H9 (cell line): ENCODE data around the gene OR10AD1. TPM values are rescaled to one million over a fixed set of nuclear protein-coding genes. Genes with fewer than 3 reads are reported as not detected.
A peak's percentile ranks its signal among the peaks of the same experiment; 100 is the strongest.

Experiments
- DNase-seq: peaks from one replicate; pipeline ENCODE4 v3.0.0-alpha.2; 2017
- H2AFZ ChIP-seq: one replicate; pipeline ENCODE4 v1.6.1; 2013; ENCODE audit warnings: mild to moderate bottlenecking, low read length, control low read depth, moderate library complexity
- H2AK5ac ChIP-seq: 2 replicates; pipeline ENCODE4 v1.6.1; 2013; ENCODE audit warnings: low read length, control low read depth, mixed read lengths; ENCODE audit not compliant: insufficient read length
- H2BK120ac ChIP-seq: one replicate; pipeline ENCODE4 v1.6.1; 2013; ENCODE audit warnings: low read depth, mild to moderate bottlenecking, low read length, control low read depth, inconsistent platforms; ENCODE audit not compliant: poor library complexity, severe bottlenecking
- H2BK12ac ChIP-seq: 2 replicates; pipeline ENCODE4 v1.6.1; 2013; ENCODE audit warnings: low read length, control low read depth, mixed read lengths, low read depth; ENCODE audit not compliant: insufficient read length
- H2BK15ac ChIP-seq: 2 replicates; pipeline ENCODE4 v1.6.1; 2013; ENCODE audit warnings: low read depth, low read length, control low read depth
- H2BK20ac ChIP-seq: one replicate; pipeline ENCODE4 v1.6.1; 2013; ENCODE audit warnings: low read depth, mild to moderate bottlenecking, low read length, control low read depth, inconsistent platforms; ENCODE audit not compliant: poor library complexity, severe bottlenecking
- H2BK5ac ChIP-seq: 2 replicates; pipeline ENCODE4 v1.6.1; 2013; ENCODE audit warnings: low read length, control low read depth, mixed read lengths; ENCODE audit not compliant: insufficient read length
- H3K14ac ChIP-seq: 2 replicates; pipeline ENCODE4 v1.6.1; 2013; ENCODE audit warnings: low read length, control low read depth; ENCODE audit not compliant: insufficient read depth
- H3K18ac ChIP-seq: 2 replicates; pipeline ENCODE4 v1.6.1; 2013; ENCODE audit warnings: low read depth, mild to moderate bottlenecking, mixed read lengths, low read length, control low read depth; ENCODE audit not compliant: insufficient read length
- H3K23ac ChIP-seq: 2 replicates; pipeline ENCODE4 v1.6.1; 2013; ENCODE audit warnings: low read length, control low read depth, mixed read lengths, low read depth; ENCODE audit not compliant: insufficient read length
- H3K23me2 ChIP-seq: 2 replicates; pipeline ENCODE4 v1.6.1; 2013; ENCODE audit warnings: low read depth, mild to moderate bottlenecking, mixed read lengths, low read length, control low read depth; ENCODE audit not compliant: insufficient read length, poor library complexity, severe bottlenecking
- H3K27ac ChIP-seq: 2 replicates; pipeline ENCODE4 v1.5.1; 2013; ENCODE audit warnings: low read length, control low read depth, mixed read lengths, low read depth; ENCODE audit not compliant: insufficient read length
- H3K27me3 ChIP-seq: 2 replicates; pipeline ENCODE4 v1.6.1; 2013; ENCODE audit warnings: low read length, control low read depth, inconsistent platforms; ENCODE audit not compliant: insufficient read depth
- H3K4ac ChIP-seq: 2 replicates; pipeline ENCODE4 v1.6.1; 2013; ENCODE audit warnings: low read depth, mild to moderate bottlenecking, control low read depth, inconsistent platforms, low read length, moderate library complexity
- H3K4me1 ChIP-seq: 2 replicates; pipeline ENCODE4 v1.6.1; 2013; ENCODE audit warnings: low read length, control low read depth, inconsistent platforms; ENCODE audit not compliant: insufficient read depth
- H3K4me2 ChIP-seq: 2 replicates; pipeline ENCODE4 v1.6.1; 2013; ENCODE audit warnings: low read length, control low read depth, mixed read lengths; ENCODE audit not compliant: insufficient read length, insufficient read depth
- H3K56ac ChIP-seq: 2 replicates; pipeline ENCODE4 v1.6.1; 2013; ENCODE audit warnings: low read depth, mild to moderate bottlenecking, mixed read lengths, low read length, control low read depth; ENCODE audit not compliant: insufficient read length
- H3K79me1 ChIP-seq: 2 replicates; pipeline ENCODE4 v1.6.1; 2013; ENCODE audit warnings: low read depth, mild to moderate bottlenecking, moderate library complexity, low read length, control low read depth, inconsistent platforms; ENCODE audit not compliant: insufficient read depth, poor library complexity, severe bottlenecking
- H3K79me2 ChIP-seq: 2 replicates; pipeline ENCODE4 v1.6.1; 2013; ENCODE audit warnings: low read length, control low read depth, inconsistent platforms; ENCODE audit not compliant: insufficient read depth
- H3K9ac ChIP-seq: 2 replicates; pipeline ENCODE4 v1.6.1; 2013; ENCODE audit warnings: low read length, control low read depth, mixed read lengths; ENCODE audit not compliant: insufficient read length; ENCODE audit errors: extremely low read depth
- H3K9me3 ChIP-seq: one replicate; pipeline ENCODE4 v1.6.1; 2013; ENCODE audit warnings: low read depth, low read length, inconsistent platforms; ENCODE audit not compliant: control insufficient read depth
- H3T11ph ChIP-seq: one replicate; pipeline ENCODE4 v1.6.1; 2013; ENCODE audit warnings: mild to moderate bottlenecking, low read length, control low read depth, inconsistent platforms
- H4K20me1 ChIP-seq: one replicate; pipeline ENCODE4 v1.6.1; 2013; ENCODE audit not compliant: control insufficient read depth, insufficient read length, insufficient read depth
- H4K5ac ChIP-seq: 2 replicates; pipeline ENCODE4 v1.6.1; 2013; ENCODE audit warnings: low read depth, mild to moderate bottlenecking, mixed read lengths, low read length, control low read depth; ENCODE audit not compliant: insufficient read length
- H4K8ac ChIP-seq: replicated peaks from 2 replicates; pipeline ENCODE4 v1.6.1; 2013; ENCODE audit warnings: low read length, control low read depth, mixed read lengths, low read depth; ENCODE audit not compliant: insufficient read length
- H4K91ac ChIP-seq: 2 replicates; pipeline ENCODE4 v1.6.1; 2013; ENCODE audit warnings: low read depth, mild to moderate bottlenecking, moderate library complexity, mixed read lengths, low read length, control low read depth; ENCODE audit not compliant: insufficient read length
- H3K27ac Mint-ChIP-seq, 3 experiments: 2 replicates in 2 of 3; 3 replicates in 1 of 3; pipeline ENCODE4 v1.8.0; 2020 to 2021; ENCODE audit warnings: mixed read lengths in 3 of 3, mild to moderate bottlenecking in 1 of 3, moderate library complexity in 1 of 3
- H3K27me3 Mint-ChIP-seq: 2 replicates; pipeline ENCODE4 v1.8.0; 2021; ENCODE audit warnings: low read depth, mild to moderate bottlenecking, moderate library complexity, mixed read lengths
- H3K36me3 Mint-ChIP-seq, 3 experiments: 2 replicates in 2 of 3; 3 replicates in 1 of 3; pipeline ENCODE4 v1.8.0; 2020 to 2021; ENCODE audit warnings: low read depth in 3 of 3, mixed read lengths in 3 of 3; ENCODE audit not compliant: insufficient read depth in 1 of 3
- H3K4me1 Mint-ChIP-seq, 2 experiments: 2 replicates each; pipeline ENCODE4 v1.8.0; 2020; ENCODE audit warnings: mixed read lengths in 2 of 2
- H3K4me3 Mint-ChIP-seq, 2 experiments: 2 replicates in 1 of 2; 3 replicates in 1 of 2; pipeline ENCODE4 v1.8.0; 2020 to 2021; ENCODE audit warnings: mild to moderate bottlenecking in 2 of 2, mixed read lengths in 2 of 2, moderate library complexity in 1 of 2
- H3K9me3 Mint-ChIP-seq, 2 experiments: 2 replicates in 1 of 2; 3 replicates in 1 of 2; pipeline ENCODE4 v1.8.0; 2020; ENCODE audit warnings: mild to moderate bottlenecking in 2 of 2, mixed read lengths in 2 of 2, moderate library complexity in 1 of 2
- CTCF ChIP-seq: fragments of 200-600 bp; sonication (generic); conservative IDR thresholded peaks from 3 replicates; pipeline ENCODE4 v1.8.0; 2021; ENCODE audit warnings: antibody characterized with exemption, mild to moderate bottlenecking
- WGBS: extraction: QIAGEN DNeasy Blood & Tissue Kit; methylation state at CpG from one replicate; pipeline ENCODE4 v1.1.7; 2013; ENCODE audit warnings: missing lambda C conversion rate, low lambda C conversion rate, mixed read lengths; ENCODE audit not compliant: insufficient read length; ENCODE audit errors: extremely low coverage; 5-methylcytosine and 5-hydroxymethylcytosine counted together
- total RNA-seq: library from RNA; stranded (reverse); gene quantifications from 2 replicates; pipeline ENCODE4 v1.2.1, GENCODE V29; 2021

The OR10AD1 gene
- total RNA-seq, 1 experiment from 2014 or later = not detected

GRCh38 chr12:48189331-48190125, 13.6 kb downstream of the OR10AD1 start:
- Histone ChIP-seq H4K20me1 (no peaks in the 10 kb centered on the region), H3K4ac (no peak overlapping the region), H3T11ph (no peak overlapping the region), H3K9me3 (no peaks in the 10 kb centered on the region), H4K91ac (no peak overlapping the region), H3K14ac (no peak overlapping the region), H3K79me2 (no peaks in the 10 kb centered on the region), H3K23me2 (peaks cover 3% of the 10 kb centered on the region), H4K5ac (no peak overlapping the region), H3K27ac (no peak overlapping the region), H2AFZ (no peak overlapping the region), H3K4me1 (no peaks in the 10 kb centered on the region), H2BK5ac (no peak overlapping the region), H2BK20ac (no peak overlapping the region), H4K8ac (no peak overlapping the region), H2BK15ac (no peak overlapping the region), H2BK12ac (no peak overlapping the region), H3K18ac (no peak overlapping the region), H3K9ac (no peak overlapping the region), H3K27me3 (peaks cover 9% of the 10 kb centered on the region; the same call in 1 of the 2 replicates), H3K79me1 (no peaks in the 10 kb centered on the region), H3K56ac (no peak overlapping the region), H3K4me2 (no peak overlapping the region), H3K23ac (no peak overlapping the region), H2AK5ac (no peak overlapping the region), H2BK120ac (no peak overlapping the region)
- Mint-ChIP-seq H3K4me3 (no peak overlapping the region), H3K27me3 (peaks cover 94% of the 10 kb centered on the region), H3K36me3 (no peaks in the 10 kb centered on the region), H3K27ac (no peak overlapping the region), H3K4me1 (peaks cover 16 to 19% of the 10 kb centered on the region in 2 experiments), H3K9me3 (no peaks in the 10 kb centered on the region; a peak in 1 of 5 replicates)
- TF ChIP-seq CTCF = peak; percentile 87
- WGBS = no CpG with 5 or more reads among the region's 6 CpGs
- DNase-seq = peak; percentile 74
